HL-60 (cell line): ENCODE measurements around the gene CMTM8.

Experiments used
- DNase-seq, 2 experiments: peaks; one replicate each; pipeline ENCODE4 v3.0.0-alpha.2; 2010 to 2020; ENCODE audit warnings: low read depth in 1 of 2, low spot score in 1 of 2
- H3K27ac ChIP-seq: fragments of 250-450 bp; sonication (Bioruptor Pico); replicated peaks from 2 replicates; pipeline ENCODE4 v1.5.1; 2020; ENCODE audit warnings: mild to moderate bottlenecking, moderate library complexity
- H3K27me3 ChIP-seq: fragments of 250-450 bp; sonication (Bioruptor Pico); 2 replicates; pipeline ENCODE4 v1.5.1; 2021; ENCODE audit warnings: mild to moderate bottlenecking, moderate library complexity; ENCODE audit not compliant: insufficient read depth, poor library complexity, severe bottlenecking
- H3K4me3 ChIP-seq: replicated peaks from 2 replicates; pipeline ENCODE4 v1.5.1; 2011; ENCODE audit warnings: mild to moderate bottlenecking, control low read depth, low read length; ENCODE audit not compliant: insufficient read depth
- GABPA ChIP-seq: IDR thresholded peaks from 2 replicates; pipeline ENCODE4 v1.6.1; 2012; ENCODE audit warnings: low read depth
- POLR2AphosphoS5 ChIP-seq: IDR thresholded peaks from 2 replicates; pipeline ENCODE4 v1.6.1; 2012; ENCODE audit warnings: low read depth
- SPI1 ChIP-seq: IDR thresholded peaks from 2 replicates; pipeline ENCODE4 v1.6.1; 2012; ENCODE audit warnings: low read depth, mild to moderate bottlenecking, borderline replicate concordance
- TF ChIP-seq, protein P1 (sequence below): IDR thresholded peaks from one replicate; pipeline ENCODE4 v1.5.1; 2011; ENCODE audit warnings: low read length, control low read depth, inconsistent platforms; ENCODE audit not compliant: insufficient read depth
- TF ChIP-seq, protein P2 (sequence below): IDR thresholded peaks from 2 replicates; pipeline ENCODE4 v1.6.1; 2012; ENCODE audit warnings: low read depth; ENCODE audit not compliant: insufficient replicate concordance

Gene CMTM8

GRCh38 chr3:32281570-32282106 lies 43.2 kb downstream of the CMTM8 start:
- Histone ChIP-seq H3K27me3 (no peaks in the 10 kb centered on the region), H3K27ac (no peak overlapping the region), H3K4me3 (no peak overlapping the region)
- DNase-seq = no peak
- TF ChIP-seq POLR2AphosphoS5 = no peak
- TF ChIP-seq, protein P1, sequence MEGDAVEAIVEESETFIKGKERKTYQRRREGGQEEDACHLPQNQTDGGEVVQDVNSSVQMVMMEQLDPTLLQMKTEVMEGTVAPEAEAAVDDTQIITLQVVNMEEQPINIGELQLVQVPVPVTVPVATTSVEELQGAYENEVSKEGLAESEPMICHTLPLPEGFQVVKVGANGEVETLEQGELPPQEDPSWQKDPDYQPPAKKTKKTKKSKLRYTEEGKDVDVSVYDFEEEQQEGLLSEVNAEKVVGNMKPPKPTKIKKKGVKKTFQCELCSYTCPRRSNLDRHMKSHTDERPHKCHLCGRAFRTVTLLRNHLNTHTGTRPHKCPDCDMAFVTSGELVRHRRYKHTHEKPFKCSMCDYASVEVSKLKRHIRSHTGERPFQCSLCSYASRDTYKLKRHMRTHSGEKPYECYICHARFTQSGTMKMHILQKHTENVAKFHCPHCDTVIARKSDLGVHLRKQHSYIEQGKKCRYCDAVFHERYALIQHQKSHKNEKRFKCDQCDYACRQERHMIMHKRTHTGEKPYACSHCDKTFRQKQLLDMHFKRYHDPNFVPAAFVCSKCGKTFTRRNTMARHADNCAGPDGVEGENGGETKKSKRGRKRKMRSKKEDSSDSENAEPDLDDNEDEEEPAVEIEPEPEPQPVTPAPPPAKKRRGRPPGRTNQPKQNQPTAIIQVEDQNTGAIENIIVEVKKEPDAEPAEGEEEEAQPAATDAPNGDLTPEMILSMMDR = no peak
- no peak for TF ChIP-seq SPI1
- no peak for TF ChIP-seq GABPA
- TF ChIP-seq, protein P2, sequence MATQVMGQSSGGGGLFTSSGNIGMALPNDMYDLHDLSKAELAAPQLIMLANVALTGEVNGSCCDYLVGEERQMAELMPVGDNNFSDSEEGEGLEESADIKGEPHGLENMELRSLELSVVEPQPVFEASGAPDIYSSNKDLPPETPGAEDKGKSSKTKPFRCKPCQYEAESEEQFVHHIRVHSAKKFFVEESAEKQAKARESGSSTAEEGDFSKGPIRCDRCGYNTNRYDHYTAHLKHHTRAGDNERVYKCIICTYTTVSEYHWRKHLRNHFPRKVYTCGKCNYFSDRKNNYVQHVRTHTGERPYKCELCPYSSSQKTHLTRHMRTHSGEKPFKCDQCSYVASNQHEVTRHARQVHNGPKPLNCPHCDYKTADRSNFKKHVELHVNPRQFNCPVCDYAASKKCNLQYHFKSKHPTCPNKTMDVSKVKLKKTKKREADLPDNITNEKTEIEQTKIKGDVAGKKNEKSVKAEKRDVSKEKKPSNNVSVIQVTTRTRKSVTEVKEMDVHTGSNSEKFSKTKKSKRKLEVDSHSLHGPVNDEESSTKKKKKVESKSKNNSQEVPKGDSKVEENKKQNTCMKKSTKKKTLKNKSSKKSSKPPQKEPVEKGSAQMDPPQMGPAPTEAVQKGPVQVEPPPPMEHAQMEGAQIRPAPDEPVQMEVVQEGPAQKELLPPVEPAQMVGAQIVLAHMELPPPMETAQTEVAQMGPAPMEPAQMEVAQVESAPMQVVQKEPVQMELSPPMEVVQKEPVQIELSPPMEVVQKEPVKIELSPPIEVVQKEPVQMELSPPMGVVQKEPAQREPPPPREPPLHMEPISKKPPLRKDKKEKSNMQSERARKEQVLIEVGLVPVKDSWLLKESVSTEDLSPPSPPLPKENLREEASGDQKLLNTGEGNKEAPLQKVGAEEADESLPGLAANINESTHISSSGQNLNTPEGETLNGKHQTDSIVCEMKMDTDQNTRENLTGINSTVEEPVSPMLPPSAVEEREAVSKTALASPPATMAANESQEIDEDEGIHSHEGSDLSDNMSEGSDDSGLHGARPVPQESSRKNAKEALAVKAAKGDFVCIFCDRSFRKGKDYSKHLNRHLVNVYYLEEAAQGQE = no peak

- DNase-seq = no peak
- TF ChIP-seq, protein P2 = no peak
- no peak for TF ChIP-seq GABPA
- TF ChIP-seq, protein P1 = no peak
- TF ChIP-seq POLR2AphosphoS5 = no peak
- TF ChIP-seq SPI1 = no peak
- Histone ChIP-seq H3K4me3 (no peak overlapping the region), H3K27ac (no peak overlapping the region), H3K27me3 (no peaks in the 10 kb centered on the region)
These were observed 44.2 kb downstream of the CMTM8 start for GRCh38 chr3:32282578-32283154.

DNA sequence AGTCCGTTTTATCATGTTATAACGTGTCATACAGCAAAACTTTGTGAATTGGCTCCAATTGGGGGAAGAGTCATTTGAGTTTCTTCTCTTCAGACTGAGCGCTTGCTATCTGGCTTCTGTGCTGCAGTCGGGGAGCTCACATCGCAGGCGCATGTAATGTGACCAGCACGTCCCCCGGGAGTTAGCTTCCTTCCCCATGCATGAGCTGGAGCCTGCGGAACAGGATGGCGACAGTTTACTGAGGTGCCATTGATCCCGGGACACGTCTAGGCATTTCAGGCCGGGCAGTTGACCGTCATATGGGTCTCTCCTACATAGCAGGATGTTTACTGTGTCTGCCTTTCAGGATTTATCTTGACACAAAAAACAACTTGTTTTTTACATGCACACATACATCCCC lies 44.8 kb downstream of the CMTM8 start:
- H3K27ac ChIP-seq = no peak overlapping the region
- no peaks in the 10 kb centered on the region for H3K27me3 ChIP-seq
- TF ChIP-seq, protein P2 = no peak
- TF ChIP-seq POLR2AphosphoS5 (no peak), GABPA (no peak), SPI1 (no peak)
- TF ChIP-seq, protein P1 = no peak
- no peak for DNase-seq
- H3K4me3 ChIP-seq = no peak overlapping the region
